GM18526 (cell line): ENCODE measurements around the gene KDM4F.
"Not testable (repeated sequence)": the region's sequence is repeated elsewhere in the genome, so short reads cannot be mapped to it uniquely, and the experiment has no call there.

ENCODE experiments used
- POLR2A ChIP-seq: IDR thresholded peaks from 3 replicates; pipeline ENCODE4 v1.6.1; 2011; ENCODE audit not compliant: insufficient read length; ENCODE audit errors: extremely low read depth

Gene KDM4F

DNA sequence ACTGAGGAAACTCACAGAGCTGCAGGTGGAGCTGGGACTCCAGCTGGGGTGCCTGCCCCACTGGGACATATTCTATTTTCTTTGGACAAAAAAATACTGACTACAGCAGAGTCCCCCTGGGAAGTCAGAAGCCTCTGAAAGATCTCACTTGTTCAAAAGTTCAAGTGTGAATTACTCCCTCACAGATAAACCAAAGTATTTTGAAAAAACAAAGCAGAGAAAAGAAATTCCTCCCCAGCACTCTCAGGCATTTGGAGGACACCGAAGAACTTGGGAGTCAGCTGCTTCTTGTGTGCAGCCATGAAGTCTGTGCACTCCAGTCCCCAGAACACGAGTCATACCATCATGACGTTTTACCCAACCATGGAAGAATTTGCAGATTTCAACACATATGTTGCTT, at the start of gene KDM4F:
KDM4F (plus strand) TSS at position 301 of the 400 bp plus-strand sequence.
- TF ChIP-seq POLR2A, result not testable (repeated sequence)

DNA sequence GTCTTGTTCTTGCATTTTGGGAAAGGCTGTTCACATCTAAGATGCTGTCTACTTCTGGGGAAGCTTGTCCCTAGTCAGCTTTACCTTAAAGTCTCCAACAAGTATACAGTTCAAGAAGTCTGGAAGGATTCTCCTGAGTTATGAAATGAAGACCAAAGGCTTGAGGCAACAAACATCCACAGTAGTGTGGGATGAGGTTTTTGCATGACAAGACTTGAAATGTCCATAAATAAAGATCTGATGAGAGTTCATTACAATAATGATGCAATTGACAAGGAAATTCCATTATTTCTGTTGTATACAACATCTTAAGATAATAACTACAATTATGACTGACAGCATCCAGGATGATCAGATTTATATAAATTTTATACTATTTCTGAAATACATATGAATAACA, 45.5 kb upstream of the KDM4F start:
- no peak for TF ChIP-seq POLR2A

DNA sequence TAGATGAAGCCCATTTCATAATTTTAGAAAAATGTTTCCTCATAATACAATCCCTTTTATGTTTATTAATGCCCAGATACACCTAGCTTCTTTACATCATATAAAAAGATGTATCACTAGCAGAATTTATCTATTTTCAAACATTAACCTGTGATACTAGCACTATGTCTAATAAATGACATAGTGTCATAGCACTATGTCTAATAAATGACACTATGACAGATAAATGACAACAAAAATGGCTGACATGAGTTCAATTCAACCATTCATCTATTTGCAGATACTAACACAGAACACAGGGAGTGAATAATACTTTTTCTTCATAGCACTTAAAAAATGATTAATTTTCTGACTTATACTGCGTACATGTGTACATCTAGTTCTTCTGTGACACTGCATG, 43.6 kb upstream of the KDM4F start:
- TF ChIP-seq POLR2A, result no peak

DNA sequence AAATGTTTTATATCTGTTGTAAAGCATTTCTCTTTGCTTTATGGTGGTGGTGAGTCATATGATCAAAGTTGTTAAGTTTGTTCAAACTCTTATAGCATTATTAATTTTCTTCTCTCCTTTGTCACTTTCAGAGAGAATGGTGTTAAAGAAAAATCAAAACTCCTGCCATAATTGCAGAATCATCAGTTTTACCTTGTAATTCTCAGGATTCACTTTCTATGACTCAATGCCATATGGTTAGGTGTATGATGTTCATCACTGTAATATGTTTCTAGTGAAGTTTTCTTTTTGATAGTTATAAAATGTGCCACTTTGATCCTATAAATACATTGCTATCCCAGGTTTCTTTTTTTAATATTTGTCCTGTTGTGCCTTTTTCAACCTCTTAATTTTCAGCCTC, 37.8 kb upstream of the KDM4F start:
- no peak for TF ChIP-seq POLR2A

DNA sequence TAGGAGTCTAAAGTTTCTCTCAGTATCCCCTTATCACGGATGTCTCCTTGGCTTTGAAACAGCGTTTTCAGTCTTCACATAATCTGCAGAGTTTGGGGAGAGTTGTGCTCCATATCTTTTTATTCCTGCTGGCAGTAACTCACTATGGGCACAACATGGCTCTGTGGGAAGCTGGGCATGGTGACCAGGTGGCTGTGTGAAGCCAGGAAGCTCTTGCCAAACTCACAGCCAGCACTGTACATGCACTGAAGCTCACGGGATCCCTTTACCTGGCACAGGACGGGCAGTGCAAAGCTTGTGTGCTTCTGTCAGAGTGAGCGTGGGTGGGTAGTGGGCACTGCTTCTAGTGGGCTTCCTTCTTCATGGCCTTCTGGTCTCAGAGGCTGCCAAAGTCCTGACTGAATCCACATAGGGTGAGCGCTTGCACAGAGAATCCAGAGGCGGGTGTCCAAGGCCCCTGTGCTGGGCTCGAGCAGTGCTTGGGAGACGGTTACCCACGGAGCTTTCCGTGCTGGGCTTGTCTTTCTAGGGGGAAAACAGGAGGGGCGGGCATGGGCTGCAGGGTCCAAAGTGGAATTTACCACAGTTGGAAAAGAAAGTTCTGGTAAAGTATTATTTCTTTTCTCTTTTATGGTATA, 34.9 kb upstream of the KDM4F start:
- no peak for TF ChIP-seq POLR2A

DNA sequence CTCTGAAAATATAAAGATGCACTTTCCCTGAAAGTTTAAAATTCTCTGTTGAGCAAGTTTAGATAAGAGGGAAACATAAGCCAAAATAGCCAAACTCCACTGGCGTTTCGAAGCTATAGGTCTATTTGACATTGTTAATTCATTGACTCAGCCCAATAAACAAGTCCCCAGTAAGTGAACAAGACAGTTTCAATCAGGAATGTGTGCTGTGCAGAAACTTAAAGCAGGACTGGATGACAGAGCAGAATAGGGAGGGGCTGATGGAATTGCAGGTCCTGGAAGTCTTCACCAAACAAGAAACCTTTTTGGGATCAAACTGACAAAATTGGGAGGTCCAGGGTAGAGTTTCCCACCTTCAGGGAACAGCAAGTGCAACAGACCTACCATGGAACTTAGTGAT, 33.1 kb upstream of the KDM4F start:
- TF ChIP-seq POLR2A, result no peak

DNA sequence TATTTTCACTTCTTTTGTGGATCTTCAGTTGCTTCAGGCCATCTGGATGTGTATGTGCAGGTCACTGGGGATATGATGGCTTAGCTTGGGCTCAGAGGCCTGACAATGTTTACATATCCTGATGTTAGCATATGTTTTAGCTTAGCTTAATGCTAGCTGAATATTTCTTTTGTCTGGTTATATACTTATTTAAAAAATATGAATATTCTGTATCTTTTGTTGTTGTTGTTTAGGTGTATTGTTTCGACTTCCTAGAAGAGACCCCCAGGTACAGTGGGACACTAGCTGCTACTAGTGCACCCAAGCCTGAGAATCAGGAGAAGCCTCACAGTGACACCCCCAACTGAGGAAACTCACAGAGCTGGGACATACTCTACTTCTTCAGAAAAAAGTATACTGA, 24.3 kb upstream of the KDM4F start, which contains the start of gene KDM4E:
KDM4E (plus strand) TSS at position 301 of the 400 bp plus-strand sequence. CDS start 300 bp downstream, outside the sequence.
- TF ChIP-seq POLR2A, result no peak

DNA sequence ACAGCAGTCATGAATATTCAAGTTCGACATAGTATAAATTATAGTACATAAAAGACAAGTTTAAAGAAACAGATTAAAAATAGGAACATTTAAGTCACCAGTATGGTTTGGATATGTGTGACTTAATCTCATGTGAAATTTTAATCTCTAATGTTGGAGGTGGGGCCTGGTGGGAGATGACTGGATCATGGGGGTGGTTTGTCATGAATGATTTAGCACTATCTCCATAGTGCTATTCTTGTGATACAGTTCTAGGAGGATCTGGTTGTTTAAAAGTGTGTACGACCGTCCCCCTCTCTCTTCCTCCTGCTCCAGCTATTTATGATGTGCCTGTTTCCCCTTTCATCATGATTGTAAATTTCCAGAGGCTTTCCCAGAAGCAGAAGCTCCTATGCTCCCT, 20.9 kb upstream of the KDM4F start:
- no peak for TF ChIP-seq POLR2A

DNA sequence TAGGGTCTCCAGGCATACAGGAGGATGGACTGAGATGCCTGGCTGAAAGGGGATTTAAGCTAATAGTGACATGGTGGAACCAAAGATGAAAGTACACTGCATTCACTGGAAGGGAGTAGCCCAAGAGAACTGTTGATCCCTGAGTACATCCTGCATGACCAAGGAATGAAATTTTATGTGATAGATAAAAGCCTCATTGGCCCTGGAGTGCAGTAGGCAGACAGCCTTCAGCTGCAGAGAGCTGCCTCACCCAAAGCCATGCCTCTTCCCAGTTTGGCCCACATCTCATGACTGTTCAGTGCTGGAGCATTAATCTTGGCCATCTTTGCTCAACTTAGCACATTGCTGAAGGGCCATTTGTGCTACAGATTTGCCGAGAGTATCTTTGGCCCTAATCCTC, 16.2 kb upstream of the KDM4F start:
- TF ChIP-seq POLR2A, result no peak

DNA sequence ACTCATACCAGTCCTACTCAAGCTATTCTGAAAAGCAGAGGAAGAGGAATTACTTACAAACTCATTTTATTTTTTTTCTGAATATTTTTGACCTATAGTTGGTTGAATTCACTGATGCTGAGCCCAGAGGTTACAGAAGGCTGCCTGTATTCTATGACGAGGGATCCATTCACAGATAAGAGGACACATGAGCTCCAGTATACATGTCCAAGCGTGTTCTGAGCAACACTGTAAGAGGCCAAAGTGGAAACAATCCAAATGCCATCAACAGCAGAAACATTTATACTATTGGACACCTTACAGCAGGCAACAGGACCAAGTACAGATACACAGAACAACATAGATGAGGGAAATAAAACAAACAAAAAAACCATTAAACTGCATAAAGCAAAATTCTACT, 13.9 kb upstream of the KDM4F start:
- TF ChIP-seq POLR2A, result no peak

DNA sequence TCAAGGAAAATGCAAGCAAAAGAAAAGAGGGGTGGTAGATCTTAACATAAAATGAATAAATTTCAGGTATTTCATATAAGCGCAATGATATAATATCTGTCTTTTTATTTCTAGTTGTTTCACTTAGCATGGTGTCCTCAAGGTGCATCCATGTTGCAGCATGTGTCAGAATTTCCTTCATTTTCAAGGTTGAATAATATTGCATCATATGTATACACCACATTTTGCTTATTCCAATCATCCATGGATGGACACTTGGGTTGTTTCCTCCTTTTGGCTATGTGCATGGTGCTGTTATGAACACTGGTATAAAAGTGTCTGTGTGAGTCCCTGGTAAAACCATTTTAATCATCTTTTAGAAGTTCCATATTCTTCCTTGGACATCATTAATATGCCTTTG, 7.0 kb upstream of the KDM4F start:
- TF ChIP-seq POLR2A, result no peak

DNA sequence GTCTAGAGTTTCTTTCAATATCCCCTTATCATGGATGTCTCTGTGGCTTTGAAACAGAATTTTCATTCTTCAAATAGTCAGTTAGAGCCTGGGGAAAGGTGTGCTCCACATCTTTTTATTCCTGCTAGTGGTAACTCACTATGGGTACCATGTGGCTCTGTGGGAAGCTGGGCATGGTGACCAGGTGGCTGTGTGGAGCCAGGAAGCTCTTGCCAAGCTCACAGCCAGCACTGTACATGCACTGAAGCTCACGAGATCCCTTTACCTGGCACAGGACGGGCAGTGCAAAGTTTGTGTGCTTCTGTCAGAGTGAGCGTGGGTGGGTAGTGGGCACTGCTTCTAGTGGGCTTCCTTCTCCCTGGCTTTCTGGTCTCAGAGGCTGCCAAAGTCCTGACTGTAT, 6.3 kb upstream of the KDM4F start:
- no peak for TF ChIP-seq POLR2A

DNA sequence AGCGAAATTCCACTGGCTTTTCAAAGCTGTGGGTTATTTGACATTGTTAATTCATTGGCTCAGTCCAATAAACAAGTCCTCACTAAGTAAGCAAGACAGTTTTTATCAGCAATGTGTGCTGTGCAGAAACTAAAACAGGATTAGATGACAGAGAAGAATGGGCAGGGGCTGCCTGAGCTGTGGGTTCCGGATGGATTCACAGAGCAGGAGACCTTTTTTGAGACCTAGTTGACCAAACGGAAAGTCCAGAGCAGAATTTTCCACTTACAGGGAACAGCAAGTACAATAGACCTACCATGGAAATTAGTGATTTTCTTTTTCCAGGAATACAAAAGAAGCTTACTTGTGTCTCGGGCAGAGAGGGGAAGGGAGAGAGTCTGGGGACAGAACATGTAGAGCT, 5.2 kb upstream of the KDM4F start:
- TF ChIP-seq POLR2A, result no peak

DNA sequence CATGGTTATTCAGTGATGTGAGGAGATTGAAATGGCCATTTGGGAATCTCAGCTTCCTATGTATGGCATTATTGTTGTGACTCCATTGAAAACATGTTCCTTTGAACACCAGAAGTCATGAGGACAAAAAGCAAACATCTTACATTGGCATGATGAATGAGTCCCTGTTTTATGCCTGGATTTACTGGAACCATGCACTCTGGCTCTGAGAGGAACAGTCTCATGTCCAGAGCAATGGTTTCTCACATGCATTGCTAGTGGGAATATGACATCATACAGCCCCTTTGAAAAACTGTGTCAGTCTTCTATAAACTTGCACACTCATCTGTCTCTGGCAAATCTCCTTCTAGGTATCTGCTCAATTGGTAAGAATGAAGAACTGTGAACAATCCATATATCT, 3.4 kb upstream of the KDM4F start:
- no peak for TF ChIP-seq POLR2A

DNA sequence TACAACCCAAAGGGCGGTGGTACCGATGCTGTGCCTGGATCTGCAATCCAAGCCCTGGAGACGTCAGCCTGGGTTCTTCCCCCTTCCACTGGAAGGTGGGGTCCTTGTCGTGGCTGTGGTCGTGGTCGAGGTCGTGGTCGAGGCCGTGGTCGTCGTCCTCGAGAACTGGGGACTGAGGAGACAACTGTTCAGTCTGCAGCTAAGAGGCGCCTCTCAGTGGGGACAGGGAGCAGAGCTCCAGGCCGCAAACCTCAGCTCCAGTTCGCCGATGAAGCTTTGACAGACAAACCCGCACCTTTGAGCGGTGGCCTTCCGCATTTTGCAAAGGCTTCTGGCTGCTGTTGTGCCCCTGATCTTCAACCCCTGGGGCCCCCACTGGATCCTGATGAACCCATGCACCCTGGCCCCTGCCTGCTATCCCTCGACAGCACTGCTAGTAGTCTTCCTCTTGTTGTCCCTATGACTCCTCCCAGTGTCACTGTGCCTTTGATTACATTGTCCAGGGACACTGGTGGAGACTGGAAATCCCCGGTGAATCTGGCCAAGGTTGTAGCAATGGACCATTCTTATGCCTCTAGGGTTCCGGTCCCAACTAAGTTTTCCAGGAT, 1.5 kb downstream of the KDM4F start:
- no peak for TF ChIP-seq POLR2A

DNA sequence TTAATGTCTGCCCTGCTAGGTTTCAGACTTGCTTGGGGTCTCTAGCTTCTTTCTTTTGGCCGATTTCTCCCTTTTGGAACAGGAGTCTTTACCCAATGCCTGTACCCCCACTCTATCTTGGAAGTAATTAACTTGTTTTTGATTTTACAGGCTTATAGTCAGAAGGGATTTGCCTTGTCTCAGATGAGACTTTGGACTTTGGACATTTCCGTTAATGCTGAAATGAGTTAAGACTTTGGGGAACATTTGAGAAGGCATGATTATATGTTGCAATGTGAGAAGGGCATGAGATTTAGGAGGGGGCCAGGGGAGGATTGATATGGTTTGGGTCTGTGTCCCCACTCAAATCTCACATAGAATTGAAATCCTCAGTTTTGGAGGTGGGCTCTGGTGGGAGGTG, 5.1 kb downstream of the KDM4F start:
- TF ChIP-seq POLR2A, result no peak

DNA sequence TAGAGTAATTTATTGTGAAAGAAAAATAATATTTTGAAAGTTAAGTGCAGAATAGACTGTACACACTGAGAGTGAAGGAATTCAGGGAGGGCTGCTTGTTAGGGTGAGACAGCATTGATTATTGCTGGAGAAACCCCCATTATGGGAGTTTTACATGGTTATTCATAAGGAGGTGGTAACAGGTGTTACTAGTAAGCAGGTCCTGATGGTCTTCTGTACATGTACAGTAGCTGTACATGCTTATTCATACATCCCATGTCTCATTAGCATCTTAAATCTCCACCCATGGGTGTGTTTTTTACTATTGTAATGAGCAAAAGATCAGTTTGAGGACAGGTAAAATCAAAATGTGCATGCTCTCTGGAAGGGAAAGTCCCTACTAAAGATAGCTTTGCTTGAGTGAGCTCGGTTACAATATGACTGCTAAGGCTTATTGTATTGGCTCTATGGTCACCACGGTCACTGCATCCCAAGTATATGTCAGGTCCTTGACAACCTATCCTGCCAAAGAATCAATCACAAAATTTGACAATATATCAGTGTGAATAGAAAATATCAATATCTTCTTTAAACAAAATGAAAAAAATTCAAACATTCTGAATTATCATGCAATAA, 6.2 kb downstream of the KDM4F start:
- TF ChIP-seq POLR2A, result no peak
